Measurements from ENCODE around the gene HS6ST3.

The HS6ST3 gene

DNA sequence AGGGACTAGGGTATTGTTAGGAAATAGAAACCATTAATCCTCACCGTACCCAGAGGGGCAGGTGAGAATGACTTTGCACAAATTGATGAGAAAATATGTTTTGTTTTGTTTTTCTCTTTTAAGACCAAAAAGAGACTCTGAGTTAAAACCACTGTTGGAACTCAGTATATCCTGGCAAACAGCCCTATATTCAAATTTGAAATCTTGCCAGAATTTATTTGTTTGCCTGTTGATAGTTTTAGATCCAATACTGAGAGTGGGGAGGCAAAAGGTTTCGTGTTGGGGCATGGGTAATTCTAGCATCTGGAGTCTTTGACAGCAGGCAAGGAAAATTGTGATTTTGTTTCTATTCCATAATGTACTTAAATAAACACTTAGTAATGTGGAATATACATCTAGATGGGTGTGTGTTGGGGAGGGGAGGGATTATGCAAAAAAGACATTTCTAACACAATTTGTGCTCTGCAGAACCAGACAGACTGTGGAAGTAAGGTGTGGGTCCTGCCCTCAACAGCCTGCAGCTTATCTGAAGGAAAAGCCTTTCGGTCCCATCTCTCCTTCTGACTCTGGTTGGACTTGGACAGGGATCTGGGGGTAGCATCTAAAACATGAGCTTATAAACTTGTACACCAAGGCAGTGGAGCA lies 713.7 kb downstream of the HS6ST3 start:
- no peak for DNase-seq

DNA sequence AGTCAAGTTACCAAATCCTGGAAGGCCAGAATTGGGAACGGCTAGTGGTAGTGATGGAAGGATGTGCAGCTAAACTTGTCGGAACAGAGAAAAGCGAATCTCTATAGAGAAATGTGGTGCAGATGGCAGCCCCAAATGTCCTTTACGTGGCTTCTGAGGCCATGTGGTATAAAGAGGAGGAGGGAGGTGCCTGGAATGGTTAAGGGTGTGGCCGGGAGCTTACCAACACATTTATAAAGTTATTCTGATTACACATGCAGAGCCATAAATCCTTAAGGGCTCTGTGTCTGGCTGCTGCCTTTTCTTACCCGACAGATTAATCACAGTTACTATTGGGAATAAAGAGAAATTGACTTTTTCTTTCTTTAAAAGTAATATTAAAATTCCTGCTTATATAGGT lies 714.3 kb downstream of the HS6ST3 start:
- DNase-seq: no peak

DNA sequence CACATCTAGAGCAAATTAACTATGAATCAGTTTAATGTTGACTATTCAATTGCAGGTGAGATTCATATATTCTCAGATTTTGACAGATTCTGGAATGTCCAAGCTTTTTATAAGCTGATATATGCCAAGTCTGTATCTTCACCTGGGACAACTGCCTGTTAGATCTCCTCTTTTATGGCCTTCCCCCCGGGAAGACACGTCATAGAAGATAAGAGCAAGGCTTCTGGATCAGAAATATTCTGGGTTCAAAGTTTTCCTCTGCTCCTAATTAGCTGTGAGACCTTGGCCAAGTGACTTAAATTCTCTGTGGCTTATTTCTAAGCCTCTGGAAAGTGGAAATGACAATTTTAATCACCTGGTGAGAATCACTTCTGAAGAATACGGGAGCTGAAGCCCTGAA lies 716.8 kb downstream of the HS6ST3 start:
- no peak for DNase-seq

DNA sequence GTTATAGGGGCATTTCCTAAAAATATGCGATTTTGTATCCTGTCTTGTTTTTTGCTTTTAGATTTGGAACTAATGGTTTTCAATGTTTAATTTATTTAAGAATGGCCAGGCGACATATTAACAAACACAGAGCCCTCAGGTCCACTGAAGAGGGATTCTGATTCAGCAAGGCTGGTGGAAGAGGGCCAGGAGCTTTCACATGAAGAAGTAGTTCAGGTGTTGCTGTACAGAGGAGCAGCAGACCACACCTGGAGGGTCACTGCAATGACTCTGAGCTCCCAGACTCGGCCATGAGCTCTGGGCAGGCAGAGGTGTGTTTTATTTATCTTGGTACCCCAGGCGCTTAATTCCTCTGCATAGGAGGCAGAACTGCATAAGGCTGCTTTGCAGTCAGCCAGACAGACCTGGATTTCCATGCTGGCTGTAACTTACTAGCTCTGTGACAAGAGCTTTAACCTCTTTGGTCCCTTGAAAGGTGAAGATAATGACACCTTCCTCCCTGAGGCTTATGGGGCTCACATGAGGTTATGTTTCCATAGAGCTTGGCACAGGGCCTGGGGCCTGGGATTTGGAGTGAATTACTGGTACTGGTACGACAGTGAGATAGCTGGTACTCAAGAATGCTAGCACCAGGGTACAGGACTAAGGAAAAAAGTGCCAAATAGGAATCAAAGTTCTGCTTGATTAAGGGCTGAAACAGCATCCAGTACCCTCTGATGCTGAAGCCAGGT lies 719.6 kb downstream of the HS6ST3 start:
- DNase-seq: no peak

DNA sequence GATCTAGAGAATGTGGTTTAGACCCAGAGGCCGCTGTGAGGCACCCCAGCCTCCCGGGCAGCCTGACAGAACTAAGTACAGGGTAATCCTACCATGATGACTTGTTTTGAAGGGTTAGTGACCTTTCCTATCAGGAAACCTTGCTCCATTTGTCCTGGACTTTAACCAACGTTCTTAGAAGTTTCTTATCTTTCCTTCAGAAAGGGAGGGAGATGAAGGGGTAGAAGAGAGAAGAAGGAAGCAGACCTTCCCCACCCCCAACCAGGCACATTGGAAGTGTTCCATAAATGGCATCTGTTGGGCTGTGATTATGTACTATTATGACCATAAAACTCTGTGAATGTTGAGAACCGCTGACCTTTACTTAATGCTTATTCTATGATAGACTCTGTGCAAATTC lies 720.2 kb downstream of the HS6ST3 start:
- DNase-seq: no peak

DNA sequence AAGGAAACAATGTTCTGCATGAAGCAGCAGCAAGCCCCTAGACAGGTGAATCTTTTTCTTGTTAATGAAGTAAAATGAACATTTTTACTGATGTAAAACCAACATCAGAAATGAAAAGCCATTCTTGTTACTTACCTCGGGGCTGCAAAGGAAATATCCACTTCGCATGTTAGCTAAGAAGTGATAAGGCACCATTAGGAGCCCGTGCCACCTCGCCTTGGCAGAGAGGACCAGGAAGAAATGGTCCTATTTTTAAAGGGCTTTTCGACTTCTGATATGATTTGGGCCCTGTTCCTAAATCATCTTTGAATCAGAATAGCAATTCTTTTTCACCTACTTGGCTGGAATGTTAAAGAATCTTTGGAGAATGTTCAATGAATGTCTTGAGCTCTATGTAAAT lies 721.1 kb downstream of the HS6ST3 start:
- DNase-seq: no peak

DNA sequence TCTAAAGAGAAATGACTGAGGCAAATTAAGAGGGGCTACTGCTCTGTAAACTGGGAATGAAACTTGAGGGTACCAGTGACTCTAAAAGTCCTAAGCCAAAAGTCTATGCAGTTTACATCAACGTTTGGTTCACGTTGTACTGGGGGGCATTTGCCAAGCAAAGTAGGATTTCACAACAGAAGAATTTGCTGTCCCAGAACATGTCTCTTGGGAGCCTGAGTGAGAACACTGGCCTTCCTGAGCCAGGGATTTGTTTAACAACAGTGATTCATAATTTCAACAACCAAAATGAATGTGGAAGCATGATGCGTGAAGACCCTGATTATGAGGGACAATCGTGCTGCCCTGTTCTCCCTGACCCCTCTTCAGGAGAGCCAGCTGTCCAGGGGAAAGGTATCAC lies 726.4 kb downstream of the HS6ST3 start:
- no peak for DNase-seq

DNA sequence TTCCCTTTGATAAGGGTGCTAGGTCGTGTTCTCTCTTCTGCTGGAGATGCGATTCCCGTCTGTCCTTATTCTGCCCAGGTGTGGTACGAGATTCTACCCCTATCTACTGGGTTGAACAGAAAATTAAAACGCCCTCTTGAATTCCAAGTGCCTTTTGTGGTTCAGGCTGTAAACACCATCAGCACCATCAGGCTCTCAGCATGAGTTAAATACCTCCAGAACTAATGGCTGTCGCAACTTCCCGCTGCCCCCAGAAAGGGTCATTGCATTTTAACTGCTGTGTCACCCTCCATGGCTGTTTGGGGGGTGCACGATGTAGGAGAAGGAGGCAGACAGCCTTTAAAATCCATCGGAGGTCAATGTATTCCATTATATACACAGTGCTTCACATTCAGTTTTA lies 727.0 kb downstream of the HS6ST3 start:
- no peak for DNase-seq

DNA sequence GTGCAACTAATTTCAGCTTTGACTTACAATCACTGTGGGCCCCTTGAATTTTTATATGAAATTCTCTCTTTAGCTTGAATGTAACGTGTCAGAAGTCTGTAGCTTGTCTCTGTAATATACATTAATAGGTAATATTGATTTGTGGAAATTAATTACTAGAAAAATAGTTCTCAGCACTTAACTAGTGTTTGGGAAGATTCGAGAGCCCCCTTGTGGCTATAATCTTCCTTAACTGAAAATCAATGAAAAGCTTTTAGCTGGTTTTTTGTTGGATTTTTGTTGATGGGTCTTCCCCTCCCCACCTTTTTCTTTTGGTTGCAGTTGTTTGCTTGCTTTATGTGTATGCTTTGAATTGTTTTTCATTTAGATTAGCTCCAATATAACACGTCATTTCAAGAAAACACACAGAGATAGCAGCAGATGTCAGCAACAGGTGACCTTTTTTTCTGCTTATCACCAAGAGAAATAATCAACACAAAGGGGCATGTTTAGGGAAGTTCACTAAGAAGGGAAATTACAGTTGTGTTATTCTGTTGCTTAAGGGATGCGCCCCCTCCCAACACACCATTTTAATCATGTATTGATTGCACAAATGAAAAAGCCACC lies 727.5 kb downstream of the HS6ST3 start:
- peak; percentile 11 for DNase-seq

DNA sequence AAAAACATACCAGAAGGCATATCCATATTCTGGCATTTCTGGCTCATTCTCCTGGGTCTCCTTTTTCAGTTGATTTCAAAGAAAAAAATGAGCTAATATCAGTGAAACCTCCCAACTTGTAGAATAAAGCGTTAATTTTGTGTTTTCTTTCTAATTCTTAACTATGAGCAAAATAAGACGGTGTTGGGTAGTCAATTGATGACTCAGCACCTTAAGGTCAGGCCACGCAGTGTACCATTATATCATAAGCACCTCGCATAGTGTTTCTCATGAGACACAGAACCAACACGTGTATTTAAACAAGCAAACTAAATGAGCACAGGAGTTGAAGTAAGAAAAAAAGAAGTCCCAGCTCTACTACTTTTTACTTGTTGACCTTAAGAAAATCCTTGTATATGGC lies 729.5 kb downstream of the HS6ST3 start:
- DNase-seq: no peak

DNA sequence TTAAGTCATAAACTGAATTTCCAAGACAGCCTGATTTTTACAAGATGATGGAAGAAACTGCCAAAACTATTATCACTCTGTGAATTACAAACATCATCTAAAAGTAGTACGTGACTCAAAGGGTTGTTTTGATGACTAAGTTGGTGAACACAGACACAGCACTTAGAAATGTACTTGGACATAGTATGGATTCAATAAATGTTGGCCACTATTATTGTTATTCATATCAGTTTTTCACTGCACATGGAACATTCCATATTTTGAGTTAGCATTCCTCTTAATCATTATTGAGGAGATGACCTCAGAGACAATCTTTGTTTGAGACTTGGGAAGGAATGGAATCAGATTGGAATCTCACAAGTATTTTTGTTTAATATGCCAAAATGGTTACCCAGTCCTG lies 731.5 kb downstream of the HS6ST3 start:
- no peak for DNase-seq

DNA sequence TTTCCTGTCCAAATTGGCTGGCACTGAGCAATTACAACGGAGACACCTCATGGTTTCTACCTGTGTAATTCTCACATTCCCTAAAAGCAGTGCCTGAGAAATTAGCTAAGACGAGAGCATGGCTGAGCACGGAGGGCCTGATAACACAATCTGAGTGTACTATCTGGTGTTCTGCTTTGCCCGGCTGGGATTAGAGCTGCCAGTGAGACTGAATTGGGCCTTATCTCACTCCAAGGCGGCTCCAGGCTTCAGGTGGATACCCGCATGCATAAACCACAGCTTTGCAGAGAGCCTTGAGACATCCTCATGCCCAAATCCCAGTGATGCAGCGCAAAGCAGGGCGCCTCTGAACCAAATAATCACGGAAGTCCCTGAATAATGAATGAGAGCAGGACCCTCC lies 732.1 kb downstream of the HS6ST3 start:
- no peak for DNase-seq

DNA sequence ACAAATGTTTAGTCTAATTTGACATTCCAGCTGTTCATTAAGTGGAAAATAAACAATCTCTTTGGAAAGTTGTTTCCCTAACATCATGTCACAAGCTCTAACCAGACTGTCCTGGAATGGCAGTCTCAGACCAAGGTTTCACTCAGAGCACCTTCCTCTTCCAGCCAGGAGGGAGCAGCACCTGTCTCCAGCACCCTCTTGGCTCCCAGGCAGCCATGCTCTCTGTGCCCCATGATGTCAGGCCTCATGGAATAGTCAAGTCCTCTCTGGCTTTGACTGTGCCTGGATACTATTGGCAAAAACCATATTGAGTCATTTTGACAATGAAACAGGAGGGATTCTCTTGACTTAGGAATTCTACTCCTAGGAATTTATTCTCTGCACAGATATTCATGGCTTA lies 733.0 kb downstream of the HS6ST3 start:
- DNase-seq: no peak

DNA sequence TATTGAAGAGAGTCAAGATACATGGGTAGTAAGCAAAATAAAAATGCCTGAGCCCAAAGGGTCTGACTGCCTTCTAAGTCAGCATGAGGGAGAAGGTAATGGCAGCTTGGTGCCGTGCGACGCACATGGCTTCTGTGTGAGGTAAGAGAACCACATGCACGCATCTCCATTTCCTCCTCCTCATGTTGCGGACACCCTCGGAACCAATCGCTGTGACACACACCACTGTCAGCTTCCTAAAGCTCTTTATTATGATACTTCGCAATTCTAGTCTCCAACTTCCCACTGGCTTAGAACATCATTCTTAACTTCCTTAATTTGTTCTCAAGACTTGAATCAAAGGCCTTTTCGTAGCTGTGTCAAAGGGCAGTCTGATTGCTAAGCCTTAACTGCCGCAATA lies 734.2 kb downstream of the HS6ST3 start:
- no peak for DNase-seq

DNA sequence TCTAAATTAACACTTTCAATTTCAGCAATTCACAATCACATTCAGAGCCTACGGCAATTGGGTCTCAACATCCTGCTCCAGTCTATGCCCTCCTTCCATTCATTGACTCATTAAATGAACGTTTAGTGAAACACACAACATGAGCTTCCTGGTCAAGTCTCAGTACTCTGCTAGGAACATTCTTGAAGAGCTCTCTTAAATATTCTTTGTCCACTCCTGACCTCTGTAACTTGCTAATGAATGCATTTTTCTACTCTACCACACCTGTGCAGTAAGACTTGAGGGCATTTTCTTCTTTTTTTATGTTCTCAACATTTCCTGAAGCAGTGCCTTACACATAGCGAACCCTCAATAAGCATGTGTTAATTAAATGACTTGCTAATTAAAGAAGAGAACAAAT lies 735.7 kb downstream of the HS6ST3 start:
- no peak for DNase-seq

DNA sequence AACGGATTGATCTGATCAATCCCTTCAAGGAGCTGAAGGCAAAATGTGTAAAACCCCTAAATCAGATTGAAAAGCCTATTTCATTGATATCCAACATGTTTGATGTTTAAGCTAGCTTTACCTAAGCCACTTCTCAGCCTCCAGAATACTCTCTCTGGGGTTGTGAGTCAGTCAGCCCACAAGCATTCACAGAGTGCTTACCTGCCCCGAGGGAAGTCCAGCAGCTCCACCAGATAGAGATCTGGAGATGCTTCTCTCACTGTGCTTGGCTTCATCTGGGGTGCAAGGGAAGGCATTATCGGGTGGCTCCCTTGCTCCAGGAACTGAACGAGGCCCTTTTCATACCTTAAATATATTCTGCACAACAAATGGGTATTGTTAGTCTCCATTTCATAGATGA lies 744.7 kb downstream of the HS6ST3 start:
- DNase-seq: no peak

DNA sequence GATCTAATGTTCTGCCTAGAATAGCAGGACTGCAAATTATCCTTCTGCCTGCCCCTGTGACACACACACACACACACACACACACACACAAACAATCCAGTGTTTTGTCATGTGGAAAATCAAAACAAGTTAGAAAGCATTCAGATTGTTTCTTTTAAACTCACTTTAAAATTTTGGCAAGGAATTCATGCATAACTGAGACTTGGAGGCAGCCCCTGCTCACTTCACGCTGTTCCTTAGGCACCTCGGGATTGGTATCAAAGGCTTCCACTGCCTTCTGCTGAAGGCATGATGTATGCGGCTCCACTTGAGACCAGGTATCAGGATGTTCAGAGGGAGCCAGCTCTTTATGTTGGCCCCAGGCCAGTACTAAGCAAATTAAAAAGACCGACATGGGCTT lies 745.6 kb downstream of the HS6ST3 start:
- DNase-seq: no peak

DNA sequence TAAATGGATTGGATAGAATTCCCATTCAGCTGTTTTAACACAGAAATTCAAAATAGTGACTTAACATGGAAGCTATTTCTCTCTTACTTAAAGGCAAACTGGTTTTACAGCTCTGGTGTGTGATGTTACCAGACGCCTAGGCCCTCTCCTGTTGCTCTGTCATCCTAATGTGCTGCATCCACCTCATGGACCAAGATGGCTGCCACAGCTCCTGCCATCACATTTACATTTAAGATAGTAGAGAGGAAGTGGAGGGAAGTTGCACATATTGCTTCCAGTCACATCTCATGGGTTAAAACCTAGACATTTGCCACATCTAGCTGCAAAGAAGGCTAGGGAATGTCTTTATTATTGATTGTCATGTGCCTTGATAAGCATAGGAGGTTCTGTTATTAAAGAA lies 746.8 kb downstream of the HS6ST3 start:
- no peak for DNase-seq

DNA sequence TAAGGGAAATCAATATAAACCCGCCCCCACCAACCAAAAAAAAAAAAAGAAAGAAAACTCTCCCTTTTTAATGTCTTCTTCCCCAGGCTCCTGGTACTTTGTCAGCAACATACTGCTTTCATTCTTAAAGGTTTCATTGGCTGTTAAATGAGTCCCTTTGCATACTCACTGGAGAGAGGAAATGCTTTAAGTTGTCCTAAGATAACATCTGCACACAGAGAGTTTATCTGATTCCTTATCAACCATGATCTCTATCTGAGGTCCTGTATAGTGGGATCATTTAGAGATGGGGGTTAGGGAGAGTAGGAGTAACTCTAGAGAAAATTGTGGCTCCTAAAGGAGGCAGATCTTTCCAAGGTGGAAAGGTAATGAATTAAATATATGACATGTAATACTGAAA lies 747.9 kb downstream of the HS6ST3 start:
- no peak for DNase-seq

DNA sequence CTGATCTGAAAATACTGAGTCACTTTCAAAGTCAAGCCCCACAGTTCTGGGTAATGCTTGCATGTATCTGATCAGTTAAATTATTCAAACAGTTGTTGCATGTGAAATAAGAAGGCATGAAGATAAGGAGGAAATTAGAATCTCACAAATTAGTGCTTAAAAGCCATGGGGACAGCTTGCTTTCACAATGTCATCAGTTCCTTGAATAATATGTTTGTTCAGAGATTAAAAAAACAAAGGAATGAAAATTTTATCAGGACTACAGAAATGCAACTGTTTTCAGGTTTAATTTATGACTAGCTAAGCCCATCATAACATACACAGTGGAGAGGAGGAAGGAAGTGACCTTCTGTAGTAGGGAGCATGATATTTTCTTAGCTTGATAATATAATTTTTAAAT lies 754.3 kb downstream of the HS6ST3 start:
- DNase-seq: no peak

DNA sequence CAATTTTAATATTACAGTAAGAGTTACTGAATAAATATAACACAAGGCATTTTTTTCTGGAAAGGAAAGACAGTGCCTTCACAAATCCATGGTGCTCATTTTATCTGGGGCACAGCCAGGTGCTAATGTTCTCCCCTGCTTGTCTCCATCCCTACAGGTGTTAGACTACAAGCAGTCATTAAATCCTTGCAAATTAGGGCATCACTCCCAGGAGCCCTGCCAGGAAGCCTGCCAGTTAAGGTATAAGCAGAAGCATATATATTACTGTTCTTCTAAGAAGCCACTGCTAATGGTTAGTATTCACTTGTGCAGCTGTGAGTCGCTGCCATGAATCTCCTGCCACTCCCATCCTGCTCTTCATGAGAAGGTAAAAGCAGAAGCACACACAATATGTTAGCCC lies 754.7 kb downstream of the HS6ST3 start:
- DNase-seq: no peak

DNA sequence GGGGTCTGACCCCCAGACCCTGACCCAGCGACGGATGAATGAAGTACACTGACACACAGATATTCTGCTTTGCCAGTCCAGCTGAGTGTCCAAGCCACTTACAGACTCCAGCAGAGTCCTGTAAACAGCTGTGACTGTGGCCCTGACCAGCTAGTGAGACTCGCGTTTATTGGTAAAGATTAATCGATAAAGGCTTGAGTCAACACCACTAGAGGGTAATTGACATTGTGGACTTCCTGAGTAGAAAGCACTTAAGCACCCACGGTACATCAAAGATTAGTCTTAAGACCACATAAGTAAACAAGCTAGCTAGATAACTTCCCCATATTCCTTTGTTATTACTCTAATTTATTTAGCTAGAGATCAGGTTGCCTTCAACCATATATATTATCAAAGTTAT lies 758.4 kb downstream of the HS6ST3 start:
- DNase-seq: no peak

DNA sequence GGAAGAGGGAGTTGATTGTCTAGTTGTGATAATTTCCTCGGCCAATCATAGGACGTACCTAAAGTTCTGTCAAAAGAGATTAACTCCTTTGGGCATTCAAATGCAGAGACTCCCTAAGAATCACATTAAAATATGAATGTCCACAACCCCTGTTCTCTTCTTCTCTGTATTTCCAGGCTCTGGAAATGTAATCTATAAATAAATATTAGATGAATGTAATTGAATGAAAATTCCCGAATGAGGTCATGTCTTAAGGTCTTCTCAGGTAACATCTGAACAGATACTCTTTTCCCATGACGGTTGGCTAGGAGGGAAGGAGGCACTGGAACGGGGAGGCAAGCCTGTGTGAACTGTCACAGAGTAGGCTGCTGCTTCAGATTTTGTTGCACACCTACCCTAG lies 759.2 kb downstream of the HS6ST3 start:
- no peak for DNase-seq

DNA sequence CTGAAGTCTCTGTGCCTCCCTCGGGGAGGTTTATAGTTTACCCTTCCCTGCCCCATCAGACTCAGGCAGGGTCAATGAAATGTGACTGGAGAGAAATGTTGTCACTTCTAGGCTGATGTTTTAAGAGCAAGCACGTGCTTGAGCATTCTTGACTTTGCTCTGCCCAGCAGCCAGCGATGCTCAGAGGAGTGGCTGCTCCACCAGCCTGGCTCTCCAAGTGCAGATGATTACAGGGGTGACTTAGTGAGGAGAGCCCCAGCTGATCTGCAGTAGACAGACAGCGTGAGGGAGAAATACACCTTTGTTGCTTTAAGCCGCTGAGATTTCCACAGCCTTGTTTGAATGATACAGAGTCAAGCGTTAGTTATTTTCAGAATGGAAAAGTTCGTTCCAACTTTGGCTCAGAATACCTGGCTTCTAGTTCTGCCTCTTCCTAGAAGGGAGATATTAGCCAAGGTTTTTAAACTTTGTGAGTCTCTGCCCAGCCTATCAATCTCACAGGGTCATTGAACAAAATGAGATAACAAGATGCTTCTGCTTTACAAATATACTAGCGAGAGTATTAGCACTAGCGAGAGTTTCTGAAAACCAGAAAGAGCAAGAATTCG lies 760.7 kb downstream of the HS6ST3 start:
- DNase-seq: no peak
